Loucy (cell line): ENCODE results near the gene PRDM12.

Experiments used
- CTCF ChIP-seq: fragments of 200-600 bp; sonication (generic); conservative IDR thresholded peaks from 2 replicates; pipeline ENCODE4 v1.5.1; 2014; ENCODE audit warnings: mild to moderate bottlenecking, antibody characterized with exemption, low read length
- EZH2phosphoT487 ChIP-seq: fragments of 200-600 bp; IDR thresholded peaks from 2 replicates; pipeline ENCODE4 v1.6.1; 2018; ENCODE audit warnings: antibody characterized with exemption, mild to moderate bottlenecking, moderate library complexity, borderline replicate concordance

GRCh38 chr9:130663977-130664250 lies 480 bp upstream of the PRDM12 start:
- TF ChIP-seq CTCF (no peak), EZH2phosphoT487 (no peak)
